Kasumi-1 (cell line): ENCODE measurements around the gene CD84.
"Not testable (repeated sequence)": the region's sequence is repeated elsewhere in the genome, so short reads cannot be mapped to it uniquely, and the experiment has no call there.

ENCODE experiments used
- DNase-seq, 2 experiments: peaks; one replicate each; lab custom pipeline; 2025; lab: John Stamatoyannopoulos, UW

The CD84 gene

GRCh38 chr1:160542303-160542945, 36.9 kb downstream of the CD84 start:
- DNase-seq = no peak

GRCh38 chr1:160541622-160542302, 37.5 kb downstream of the CD84 start:
- no peak for DNase-seq

DNA sequence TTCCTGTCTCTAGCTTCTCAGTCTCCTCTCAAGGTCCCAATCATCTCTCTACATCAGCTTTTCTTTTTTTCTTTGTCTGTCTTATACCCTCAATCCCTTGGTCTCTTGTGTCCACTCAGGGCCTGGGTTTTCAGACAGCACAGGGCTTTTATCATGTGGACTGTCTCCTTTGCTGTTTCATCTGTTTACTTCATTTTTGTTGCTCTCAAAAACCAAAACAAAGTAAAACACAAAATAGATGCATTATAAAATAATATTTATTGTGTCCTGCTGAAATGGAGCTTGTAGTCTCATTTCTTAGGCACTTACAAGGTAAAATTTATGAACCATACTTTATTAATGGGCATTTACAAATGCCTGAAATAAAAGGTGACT, 38.5 kb downstream of the CD84 start:
- DNase-seq = no peak

DNA sequence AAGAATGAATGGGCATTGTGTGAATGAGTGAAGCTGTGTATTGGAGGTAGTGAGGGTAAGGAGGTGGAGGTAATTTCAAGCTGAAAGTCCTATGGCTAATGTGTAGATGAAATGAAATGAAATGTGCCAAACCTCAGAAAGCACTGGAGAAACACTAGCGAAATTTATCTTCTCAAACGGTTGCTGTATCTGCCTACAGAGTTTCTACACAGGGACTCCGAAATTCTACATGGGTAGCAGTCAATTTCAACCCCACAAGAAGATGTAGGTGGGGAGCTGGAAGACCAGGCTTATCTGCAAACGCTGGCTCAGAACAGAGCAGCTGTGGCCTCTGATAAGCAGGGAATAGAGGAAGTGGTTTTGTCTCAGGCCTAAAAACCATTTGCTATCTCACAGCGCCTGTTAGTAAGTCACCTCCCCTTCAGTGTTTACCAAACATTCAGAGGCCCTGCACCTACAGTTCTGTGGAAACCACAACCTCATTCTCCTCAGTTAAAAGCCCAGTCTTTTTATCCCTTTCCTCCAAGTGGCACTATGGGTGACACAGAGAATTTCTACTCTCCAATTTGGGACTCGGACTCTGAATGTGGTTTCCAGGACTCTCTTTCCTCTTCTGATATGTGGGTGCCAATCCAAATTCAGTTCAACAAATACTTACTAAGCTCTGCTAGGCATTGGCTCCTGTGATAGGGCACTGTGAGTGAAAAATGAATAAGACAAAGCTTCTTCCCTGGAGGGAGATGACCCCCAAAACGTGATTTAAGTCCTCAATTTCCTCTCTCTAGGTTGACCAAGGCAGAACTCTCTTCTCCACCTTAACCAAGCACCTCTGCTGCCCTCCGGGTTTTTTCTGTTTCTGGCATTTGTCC, 39.1 kb downstream of the CD84 start:
- peak; percentile 97 to 98 for DNase-seq

- no peak for DNase-seq
Measured at GRCh38 chr1:160539684-160539989, 39.7 kb downstream of the CD84 start.

DNA sequence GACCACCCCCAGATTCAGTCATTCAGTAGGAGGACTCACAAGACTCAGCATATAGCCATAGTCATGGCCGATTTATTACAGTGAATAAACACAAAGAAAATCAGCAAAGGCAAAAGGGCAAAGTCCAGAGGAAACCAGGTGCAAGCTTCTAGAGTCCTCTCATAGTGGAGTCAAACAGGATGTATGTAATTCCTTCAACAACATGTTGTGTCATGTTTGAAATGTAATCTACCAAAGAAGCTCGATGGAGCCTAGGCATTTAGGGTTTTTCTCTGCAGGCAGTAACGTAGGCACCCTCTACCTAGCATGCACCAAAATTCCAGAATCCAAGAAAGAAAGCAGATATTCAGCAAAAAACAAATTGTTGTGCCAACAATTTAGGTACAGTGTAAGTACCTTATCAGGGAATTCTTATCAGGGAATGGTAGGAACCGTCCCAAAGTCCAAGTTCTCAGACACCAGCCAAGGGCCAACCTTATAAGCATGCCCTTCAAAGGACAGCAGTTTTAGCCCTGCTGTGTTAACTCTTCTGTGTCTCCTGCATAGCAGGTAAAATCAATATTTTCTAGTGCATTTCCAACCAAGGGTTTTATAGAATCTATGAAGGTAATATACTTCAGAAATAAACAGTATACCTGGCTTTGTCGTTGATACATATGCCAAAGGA, 40.2 kb downstream of the CD84 start:
- DNase-seq = no peak

GRCh38 chr1:160537714-160538665, 41.3 kb downstream of the CD84 start:
- no peak for DNase-seq

DNA sequence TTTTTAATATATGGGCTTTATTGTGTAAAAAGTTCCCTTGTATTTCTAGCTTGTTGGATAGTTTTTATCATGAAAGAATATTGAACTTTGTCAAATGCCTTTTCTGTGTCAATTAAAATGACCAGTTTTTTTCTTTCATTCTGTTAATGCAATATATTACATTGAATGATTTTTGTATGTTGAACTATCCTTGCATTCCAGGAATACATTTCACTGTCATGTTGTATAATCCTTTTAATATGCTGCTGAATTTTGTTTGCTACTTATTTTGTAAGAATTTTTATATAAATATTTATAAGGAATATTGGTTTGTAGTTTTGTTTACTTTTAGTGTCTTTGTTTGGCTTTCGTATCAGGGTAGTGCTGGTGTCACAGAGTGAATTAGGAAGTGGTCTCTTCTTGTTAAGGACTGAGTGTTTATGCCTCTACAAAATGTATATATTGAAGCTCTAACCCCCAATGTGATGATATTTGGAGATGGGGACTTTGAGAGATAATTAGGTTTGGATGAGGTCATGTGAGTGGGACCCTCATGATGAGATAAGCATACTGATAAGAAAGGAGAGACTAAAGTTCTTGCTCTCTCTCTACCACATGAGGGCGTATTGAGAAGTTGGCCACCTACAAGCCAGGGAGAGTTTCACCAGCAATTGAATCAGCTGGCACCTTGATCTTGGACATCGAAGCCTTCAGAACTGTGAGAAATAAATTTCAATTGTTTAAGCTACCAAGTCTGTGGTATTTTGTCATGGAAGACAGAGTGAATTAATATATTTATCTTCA, 44.3 kb downstream of the CD84 start:
- DNase-seq = no peak

DNA sequence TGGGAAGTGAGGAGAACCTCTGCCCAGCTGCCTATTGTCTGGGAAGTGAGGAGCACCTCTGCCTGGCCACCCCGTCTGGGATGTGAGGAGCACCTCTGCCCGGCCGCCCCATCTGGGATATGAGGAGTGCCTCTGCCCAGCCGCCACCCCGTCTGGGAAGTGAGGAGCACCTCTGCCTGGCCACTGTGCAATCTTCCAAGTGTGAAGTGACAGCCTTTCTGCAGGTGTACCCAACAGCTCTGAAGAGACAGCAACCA, 46.8 kb downstream of the CD84 start:
- not testable (repeated sequence) for DNase-seq

DNA sequence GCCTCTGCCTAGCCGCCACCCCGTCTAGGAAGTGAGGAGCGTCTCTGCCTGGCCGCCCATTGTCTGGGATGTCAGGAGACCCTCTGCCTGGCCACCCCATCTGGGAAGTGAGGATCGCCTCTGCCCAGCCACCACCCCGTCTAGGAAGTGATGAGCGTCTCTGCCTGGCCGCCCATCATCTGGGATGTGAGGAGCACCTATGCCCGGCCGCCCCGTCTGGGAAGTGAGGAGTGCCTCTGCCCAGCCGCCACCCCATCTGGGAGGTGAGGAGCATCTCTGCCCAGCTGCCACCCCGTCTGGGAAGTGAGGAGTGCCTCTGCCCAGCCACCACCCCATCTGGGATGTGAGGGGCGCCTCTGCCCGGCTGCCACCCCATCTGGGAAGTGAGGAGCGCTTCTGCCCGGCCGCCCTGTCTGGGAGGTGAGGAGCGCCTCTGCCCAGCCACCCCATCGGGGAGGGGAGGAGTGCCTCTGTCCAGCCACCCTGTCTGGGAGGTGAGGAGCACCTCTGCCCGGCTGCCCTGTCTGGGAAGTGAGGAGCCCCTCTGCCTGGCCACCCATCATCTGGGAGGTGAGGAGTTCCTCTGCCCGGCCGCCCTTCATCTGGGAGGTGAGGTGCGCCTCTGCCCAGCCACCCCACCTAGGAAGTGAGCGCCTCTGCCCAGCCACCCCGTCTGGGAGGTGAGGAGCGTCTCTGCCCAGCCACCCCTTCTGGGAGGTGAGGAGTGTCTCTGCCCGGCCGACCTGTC, 47.3 kb downstream of the CD84 start:
- DNase-seq = not testable (repeated sequence)

DNA sequence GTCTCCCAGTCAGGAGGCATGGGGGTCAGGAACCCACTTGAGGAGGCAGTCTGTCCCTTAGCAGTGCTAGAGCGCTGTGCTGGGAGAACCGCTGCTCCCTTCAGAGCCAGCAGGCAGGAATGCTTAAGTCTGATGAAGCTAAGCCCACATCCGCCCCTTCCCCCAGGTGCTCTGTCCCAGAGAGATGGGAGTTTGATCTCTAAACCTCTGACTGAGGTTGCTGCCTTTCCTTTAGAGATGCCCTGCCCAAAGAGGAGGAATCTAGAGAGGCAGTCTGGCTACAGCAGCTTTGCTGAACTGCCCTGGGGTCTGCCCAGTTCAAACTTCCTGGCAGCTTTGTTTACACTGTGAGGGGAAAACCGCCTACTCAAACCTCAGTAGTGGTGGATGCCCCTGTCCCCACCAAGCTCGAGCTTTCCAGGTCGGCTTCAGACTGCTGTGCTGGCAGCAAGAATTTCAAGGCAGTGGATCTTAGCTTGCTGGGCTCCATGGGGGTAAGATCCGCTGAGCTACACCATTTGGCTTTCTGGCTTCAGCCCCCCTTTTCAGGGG, 49.8 kb downstream of the CD84 start:
- not testable (repeated sequence) for DNase-seq

GRCh38 chr1:160523789-160524188, 55.5 kb downstream of the CD84 start:
- not testable (repeated sequence) for DNase-seq

DNA sequence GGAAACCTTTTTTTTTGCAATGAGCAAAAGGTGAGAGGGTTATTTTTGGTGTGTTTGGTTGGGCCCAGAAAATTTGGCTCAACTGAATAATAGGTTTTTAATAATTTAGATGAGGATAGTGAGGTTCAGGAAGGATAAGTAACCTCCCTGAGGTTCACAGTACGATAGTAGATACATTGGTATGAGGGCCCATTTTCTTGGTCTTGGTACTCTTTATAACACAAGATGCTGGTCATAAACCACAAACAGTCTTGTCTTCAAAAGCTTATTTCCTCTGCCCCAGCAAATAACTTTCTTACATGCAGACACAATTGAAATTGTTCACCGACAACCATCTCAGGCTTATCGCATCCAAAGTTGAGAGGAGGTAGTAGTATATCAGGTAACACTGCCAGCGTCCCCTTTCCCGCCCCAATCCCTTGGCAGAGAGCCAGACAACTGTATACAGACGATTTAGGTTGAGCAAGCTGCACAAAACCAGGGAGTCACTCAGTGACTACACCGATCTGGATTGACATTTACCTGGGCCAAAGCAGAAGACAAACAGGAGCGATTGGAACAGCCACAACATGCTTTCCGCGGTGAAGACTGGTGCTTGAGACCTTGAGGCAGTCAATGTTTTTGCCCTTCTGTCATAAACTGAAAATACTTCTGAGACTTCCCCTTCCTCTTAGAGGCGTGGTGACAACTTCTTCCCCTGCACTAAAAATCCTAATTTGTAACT, 56.5 kb downstream of the CD84 start, which contains the start of gene SLAMF6:
TSS of gene SLAMF6 (minus strand) at position 634 of the 724 bp plus-strand sequence. CDS start at position 571, 63 bp downstream.
- peak in 1 of 2 experiments; percentile 13 for DNase-seq

DNA sequence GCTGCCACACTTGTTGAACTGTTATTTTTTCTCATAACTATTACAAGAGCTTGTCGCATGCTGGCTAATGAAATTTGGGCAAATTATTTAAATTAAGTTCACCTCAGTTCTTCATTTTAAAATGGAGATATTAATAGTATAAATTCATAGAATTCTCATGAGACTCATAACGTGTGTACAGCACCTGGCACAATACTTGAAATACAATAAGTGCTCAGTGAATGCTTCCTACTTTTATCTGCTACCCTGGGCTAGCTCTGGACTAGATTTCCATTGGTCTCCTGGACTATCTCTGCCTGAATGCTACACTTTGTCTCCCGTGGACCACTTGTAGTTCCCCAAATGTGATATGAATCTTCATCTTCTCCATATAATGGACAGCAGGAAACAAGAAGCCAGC, 57.2 kb downstream of the CD84 start:
- no peak for DNase-seq

DNA sequence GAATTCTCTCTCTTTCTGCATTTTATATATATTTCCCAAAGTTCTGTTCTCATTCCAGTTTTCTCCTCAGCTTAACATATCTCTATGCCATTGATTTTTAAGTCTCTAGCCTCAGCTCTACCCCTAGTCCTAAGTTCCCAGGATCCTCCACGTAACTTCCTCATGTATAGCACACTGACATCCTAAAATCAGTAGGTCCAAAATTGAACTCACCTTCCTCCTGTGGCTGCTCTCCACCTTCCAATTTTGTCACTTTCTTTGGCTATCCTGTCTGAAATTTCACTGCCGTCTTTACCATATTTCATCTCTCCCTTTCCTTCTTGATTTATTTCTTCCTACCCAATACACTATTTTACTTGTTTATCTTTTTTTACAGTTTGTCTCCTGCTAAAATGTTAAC, 57.7 kb downstream of the CD84 start:
- DNase-seq = no peak

DNA sequence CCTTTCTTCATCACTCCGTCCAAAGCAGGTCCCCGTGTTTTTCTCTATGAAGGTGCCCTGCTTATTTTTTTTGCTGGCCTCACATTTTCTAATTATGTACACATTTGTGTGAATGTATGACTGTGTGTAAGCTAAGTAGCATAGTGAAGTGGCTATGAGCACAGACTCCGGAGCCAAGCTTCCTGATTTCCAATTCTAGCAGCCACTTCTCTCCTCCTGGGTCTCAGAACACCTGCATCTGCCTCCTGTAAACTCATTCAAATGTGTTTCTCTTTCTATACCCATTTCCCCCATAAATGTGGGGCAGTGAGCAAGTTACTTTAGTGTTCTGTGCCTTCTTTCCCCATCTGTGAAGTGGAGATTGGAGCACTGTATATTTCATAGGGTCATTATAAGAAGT, 58.3 kb downstream of the CD84 start:
- DNase-seq = no peak

DNA sequence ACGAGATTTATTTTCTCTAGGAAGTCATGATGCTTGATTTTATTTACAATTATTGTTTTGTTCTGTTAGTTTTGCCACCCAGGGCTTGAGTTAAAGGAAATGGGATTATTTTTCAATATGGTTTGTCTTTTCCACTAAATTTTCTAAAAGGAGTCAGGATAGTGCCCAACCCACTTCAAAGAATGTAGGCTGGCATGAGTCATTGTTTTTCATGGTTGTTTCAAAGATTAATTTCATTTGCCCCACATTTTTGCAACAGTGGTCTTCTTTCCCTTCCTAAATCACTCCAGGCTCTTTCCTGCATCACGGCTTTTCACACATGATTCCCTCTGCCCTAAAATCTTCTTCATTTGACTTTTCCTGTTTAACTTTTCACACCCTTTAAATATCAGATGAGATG, 58.7 kb downstream of the CD84 start:
- DNase-seq = no peak

DNA sequence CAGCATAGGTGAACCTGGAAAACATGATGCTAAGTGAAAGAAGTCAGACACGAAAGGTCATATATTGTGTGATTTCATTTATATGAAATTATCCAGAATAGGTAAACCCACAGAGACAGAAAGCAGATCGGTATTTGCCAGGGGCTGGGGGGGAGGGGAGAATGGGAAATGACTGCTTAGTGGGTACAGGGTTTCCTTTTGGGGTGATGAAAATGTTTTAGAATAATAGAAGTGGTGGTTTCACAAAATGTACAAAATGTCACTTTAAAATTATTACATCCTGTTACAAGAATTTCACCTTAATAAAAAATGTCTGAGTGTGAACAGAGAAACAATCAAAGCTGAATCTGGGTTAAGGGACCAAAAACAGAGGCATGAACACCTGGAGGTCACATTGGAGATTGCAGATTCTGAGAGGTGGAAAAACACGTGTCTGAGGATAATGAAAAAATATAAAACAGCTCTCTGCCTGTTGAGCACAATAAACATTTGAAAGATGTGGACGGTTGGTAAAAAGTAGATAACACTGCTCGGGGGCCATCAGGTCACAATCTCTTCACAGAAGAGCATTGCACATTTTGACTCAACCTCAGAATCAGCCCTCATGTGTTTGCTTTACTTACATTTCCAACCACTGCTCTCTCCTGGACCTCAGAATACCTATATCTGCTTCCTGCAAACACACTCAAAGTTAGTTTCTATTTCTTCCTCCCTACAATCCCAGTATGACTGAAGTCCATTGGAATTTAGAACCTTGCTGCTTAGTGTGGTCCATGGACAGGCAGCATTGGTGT, 59.5 kb downstream of the CD84 start:
- DNase-seq = no peak
